ENCODE results near the gene NPAS2. TPM values are rescaled to one million over a fixed set of nuclear protein-coding genes. Genes with fewer than 3 reads are reported as not detected.
A peak's percentile ranks its signal among the peaks of the same experiment; 100 is the strongest.

The NPAS2 gene
- total RNA-seq, 1 donor from 2014 or later, result 11.4 TPM

- DNase-seq (no peak), ATAC-seq (no peak)
- H3K4me3 ChIP-seq, result peak overlapping the region; percentile 93
- H3K27me3 ChIP-seq, result no peaks in the 10 kb centered on the region
- H3K27ac ChIP-seq, result peak overlapping the region; percentile 92
- H3K4me1 ChIP-seq, result peaks cover 24% of the 10 kb centered on the region
- no peaks in the 10 kb centered on the region for H3K9me3 ChIP-seq
- intact Hi-C loops (cut with DNase I), result no loop called here
- H3K36me3 ChIP-seq, result peaks cover 52% of the 10 kb centered on the region
- no peak for TF ChIP-seq CTCF (IDR thresholded peaks at IDR 0.05)
Observed at GRCh38 chr2:101003278-101003775, 183.4 kb downstream of the NPAS2 start.

GRCh38 chr2:101004620-101005325 lies 184.8 kb downstream of the NPAS2 start:
- no peak for TF ChIP-seq CTCF (IDR thresholded peaks at IDR 0.05)
- intact Hi-C loops (cut with DNase I), result no loop called here
- Histone ChIP-seq H3K27me3 (no peaks in the 10 kb centered on the region), H3K4me1 (peaks cover 24% of the 10 kb centered on the region), H3K27ac (no peak overlapping the region), H3K9me3 (no peaks in the 10 kb centered on the region), H3K36me3 (peaks cover 53% of the 10 kb centered on the region), H3K4me3 (no peak overlapping the region)
- ATAC-seq, result no peak
- DNase-seq, result no peak

- TF ChIP-seq CTCF (IDR thresholded peaks at IDR 0.05), result no peak
- intact Hi-C loops (cut with DNase I), result no loop called here
- ATAC-seq, result no peak
- no peak overlapping the region for H3K27ac ChIP-seq
- no peak for DNase-seq
- no peaks in the 10 kb centered on the region for H3K27me3 ChIP-seq
- peaks cover 24% of the 10 kb centered on the region for H3K4me1 ChIP-seq
- no peaks in the 10 kb centered on the region for H3K9me3 ChIP-seq
- H3K4me3 ChIP-seq, result no peak overlapping the region
- peaks cover 67% of the 10 kb centered on the region for H3K36me3 ChIP-seq
Observed at GRCh38 chr2:101006065-101006715, 186.3 kb downstream of the NPAS2 start.

- no peak for DNase-seq
- Histone ChIP-seq H3K9me3 (no peaks in the 10 kb centered on the region), H3K4me1 (peaks cover 24% of the 10 kb centered on the region), H3K36me3 (peaks cover 71% of the 10 kb centered on the region), H3K4me3 (no peak overlapping the region), H3K27ac (no peak overlapping the region), H3K27me3 (no peaks in the 10 kb centered on the region)
- intact Hi-C loops (cut with DNase I), result no loop called here
- TF ChIP-seq CTCF (IDR thresholded peaks at IDR 0.05), result no peak
- no peak for ATAC-seq
Observed at GRCh38 chr2:101007415-101008345, 187.7 kb downstream of the NPAS2 start.

GRCh38 chr2:101011152-101011551 lies 191.2 kb downstream of the NPAS2 start:
- intact Hi-C loops (cut with DNase I), result loop anchor here (5.0 kb wide), 1 partner anchor 141 kb away; the partner anchor contains the start of gene TBC1D8
- Histone ChIP-seq H3K9me3 (no peaks in the 10 kb centered on the region), H3K4me1 (no peaks in the 10 kb centered on the region), H3K4me3 (no peak overlapping the region), H3K27ac (no peak overlapping the region), H3K27me3 (no peaks in the 10 kb centered on the region), H3K36me3 (peaks cover 46% of the 10 kb centered on the region)
- DNase-seq (no peak), ATAC-seq (no peak)
- no peak for TF ChIP-seq CTCF (IDR thresholded peaks at IDR 0.05)

All from upper lobe of right lung (tissue), 1 donor.